HFFc6 (cell line): ENCODE results near the gene RIC8A. TPM values are rescaled to one million over a fixed set of nuclear protein-coding genes. Genes with fewer than 3 reads are reported as not detected.
"Not testable (repeated sequence)": the region's sequence is repeated elsewhere in the genome, so short reads cannot be mapped to it uniquely, and the experiment has no call there.

Experiments
- DNase-seq: peaks from one replicate; pipeline ENCODE4 v3.0.0-alpha.2; 2018
- H3K27ac Mint-ChIP-seq: 2 replicates; pipeline ENCODE4 v1.8.0; 2020; ENCODE audit warnings: mild to moderate bottlenecking, mixed read lengths
- H3K27me3 Mint-ChIP-seq: 2 replicates; pipeline ENCODE4 v1.8.0; 2021; ENCODE audit warnings: mild to moderate bottlenecking, moderate library complexity, mixed read lengths; ENCODE audit not compliant: insufficient read depth
- H3K36me3 Mint-ChIP-seq: 2 replicates; pipeline ENCODE4 v1.8.0; 2021; ENCODE audit warnings: low read depth, mixed read lengths
- H3K4me1 Mint-ChIP-seq: 2 replicates; pipeline ENCODE4 v1.8.0; 2020; ENCODE audit warnings: low read depth, mixed read lengths
- H3K4me3 Mint-ChIP-seq: 2 replicates; pipeline ENCODE4 v1.8.0; 2020; ENCODE audit warnings: mild to moderate bottlenecking, moderate library complexity, mixed read lengths
- H3K9me3 Mint-ChIP-seq: 2 replicates; pipeline ENCODE4 v1.8.0; 2020; ENCODE audit warnings: mild to moderate bottlenecking, mixed read lengths
- total RNA-seq, 6 experiments: library from RNA; stranded (reverse); fragmentation: NEBNext Ultra II Directional; extraction: Animal tissue kit (Norgen Biotek cat#: 25700); gene quantifications; 2 replicates in 1 of 6; 3 replicates in 5 of 6; pipeline ENCODE4 v1.2.3, GENCODE V29; 2021
- TF ChIP-seq, protein P1 (sequence below): fragments of 200-600 bp; sonication (generic); IDR thresholded peaks from 2 replicates; pipeline ENCODE4 v1.5.0; 2021; ENCODE audit warnings: antibody characterized with exemption, mild to moderate bottlenecking

Gene RIC8A
- total RNA-seq, 6 experiments from 2014 or later: 163 to 194 (median 164) TPM

DNA sequence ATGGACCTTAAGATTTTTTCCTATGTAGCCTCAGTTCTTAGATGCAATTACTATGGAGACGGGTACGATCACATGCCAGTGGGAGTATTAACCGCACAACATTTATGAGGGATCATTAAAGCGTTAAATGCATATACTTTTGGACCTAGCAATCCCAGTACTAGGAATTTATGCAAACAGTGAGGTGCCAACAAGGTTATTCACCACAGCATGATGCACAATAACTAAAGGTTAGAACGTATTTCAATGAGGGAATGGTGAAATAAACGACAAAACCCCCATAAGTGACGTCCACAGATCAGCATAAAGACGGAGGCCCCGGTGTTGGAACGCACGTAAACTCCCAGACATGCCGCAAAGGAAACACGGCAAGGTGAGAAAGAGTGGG lies 28.1 kb downstream of the RIC8A start:
- Mint-ChIP-seq H3K36me3 (peaks cover 3% of the 10 kb centered on the region; the same call in 1 of the 2 replicates), H3K4me1 (peaks cover 36% of the 10 kb centered on the region), H3K9me3 (no peaks in the 10 kb centered on the region), H3K27me3 (no peaks in the 10 kb centered on the region; the same call in 1 of the 2 replicates), H3K4me3 (peak overlapping the region; percentile 92), H3K27ac (peak overlapping the region; percentile 85)
- no peak for DNase-seq
- TF ChIP-seq, protein P1, sequence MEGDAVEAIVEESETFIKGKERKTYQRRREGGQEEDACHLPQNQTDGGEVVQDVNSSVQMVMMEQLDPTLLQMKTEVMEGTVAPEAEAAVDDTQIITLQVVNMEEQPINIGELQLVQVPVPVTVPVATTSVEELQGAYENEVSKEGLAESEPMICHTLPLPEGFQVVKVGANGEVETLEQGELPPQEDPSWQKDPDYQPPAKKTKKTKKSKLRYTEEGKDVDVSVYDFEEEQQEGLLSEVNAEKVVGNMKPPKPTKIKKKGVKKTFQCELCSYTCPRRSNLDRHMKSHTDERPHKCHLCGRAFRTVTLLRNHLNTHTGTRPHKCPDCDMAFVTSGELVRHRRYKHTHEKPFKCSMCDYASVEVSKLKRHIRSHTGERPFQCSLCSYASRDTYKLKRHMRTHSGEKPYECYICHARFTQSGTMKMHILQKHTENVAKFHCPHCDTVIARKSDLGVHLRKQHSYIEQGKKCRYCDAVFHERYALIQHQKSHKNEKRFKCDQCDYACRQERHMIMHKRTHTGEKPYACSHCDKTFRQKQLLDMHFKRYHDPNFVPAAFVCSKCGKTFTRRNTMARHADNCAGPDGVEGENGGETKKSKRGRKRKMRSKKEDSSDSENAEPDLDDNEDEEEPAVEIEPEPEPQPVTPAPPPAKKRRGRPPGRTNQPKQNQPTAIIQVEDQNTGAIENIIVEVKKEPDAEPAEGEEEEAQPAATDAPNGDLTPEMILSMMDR: no peak

DNA sequence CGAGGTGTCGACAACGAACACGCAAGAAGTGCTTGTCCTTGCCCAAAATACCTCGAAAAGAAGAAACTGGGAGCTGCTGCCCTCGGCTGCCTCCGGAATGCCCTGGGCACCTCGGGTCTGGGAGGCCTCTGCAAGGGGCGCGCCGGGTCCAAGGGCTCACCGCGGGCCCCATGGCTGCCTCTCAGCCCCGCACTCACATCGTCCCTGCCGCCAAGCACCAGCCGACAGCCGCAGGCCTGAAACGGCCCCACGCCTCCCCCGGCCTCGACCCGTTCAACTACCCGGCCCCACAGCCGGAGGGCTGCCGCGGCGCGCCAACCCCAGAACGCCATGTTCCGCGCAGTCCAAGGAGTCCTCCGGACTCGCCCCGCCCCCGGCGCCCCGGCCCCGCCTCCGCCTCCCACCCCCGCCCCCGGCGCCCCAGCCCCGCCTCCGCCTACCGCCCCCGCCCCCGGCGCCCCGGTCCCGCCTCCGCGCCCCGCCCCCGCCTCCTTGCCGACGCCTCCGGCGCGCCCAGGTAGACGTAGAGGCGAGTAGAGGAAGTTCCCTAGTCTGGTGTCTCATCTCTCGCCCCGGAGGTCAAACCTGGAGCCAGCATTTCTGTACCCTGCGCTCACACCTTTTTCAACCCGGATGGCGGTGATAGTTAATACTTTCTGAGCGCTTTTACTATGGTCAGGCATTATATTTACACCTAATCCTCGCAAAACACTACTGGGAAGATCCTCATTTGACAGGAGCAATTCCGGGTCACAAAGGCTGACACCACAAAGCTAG lies 28.7 kb downstream of the RIC8A start, which contains the start of gene SIRT3:
Gene SIRT3 (minus strand): TSS at position 346 of the 777 bp plus-strand sequence. CDS start 14 bp downstream, at position 332.
- Mint-ChIP-seq H3K9me3 (no peaks in the 10 kb centered on the region), H3K36me3 (peaks cover 5% of the 10 kb centered on the region), H3K27ac (peak within 1 kb of the TSS; percentile 93), H3K4me3 (peak within 1 kb of the TSS; percentile 92), H3K27me3 (peaks cover 2% of the 10 kb centered on the region; the same call in 1 of the 2 replicates), H3K4me1 (peaks cover 36% of the 10 kb centered on the region)
- TF ChIP-seq, protein P1: peak; percentile 22; the same call in 1 of the 2 replicates
- peak; percentile 64 for DNase-seq

DNA sequence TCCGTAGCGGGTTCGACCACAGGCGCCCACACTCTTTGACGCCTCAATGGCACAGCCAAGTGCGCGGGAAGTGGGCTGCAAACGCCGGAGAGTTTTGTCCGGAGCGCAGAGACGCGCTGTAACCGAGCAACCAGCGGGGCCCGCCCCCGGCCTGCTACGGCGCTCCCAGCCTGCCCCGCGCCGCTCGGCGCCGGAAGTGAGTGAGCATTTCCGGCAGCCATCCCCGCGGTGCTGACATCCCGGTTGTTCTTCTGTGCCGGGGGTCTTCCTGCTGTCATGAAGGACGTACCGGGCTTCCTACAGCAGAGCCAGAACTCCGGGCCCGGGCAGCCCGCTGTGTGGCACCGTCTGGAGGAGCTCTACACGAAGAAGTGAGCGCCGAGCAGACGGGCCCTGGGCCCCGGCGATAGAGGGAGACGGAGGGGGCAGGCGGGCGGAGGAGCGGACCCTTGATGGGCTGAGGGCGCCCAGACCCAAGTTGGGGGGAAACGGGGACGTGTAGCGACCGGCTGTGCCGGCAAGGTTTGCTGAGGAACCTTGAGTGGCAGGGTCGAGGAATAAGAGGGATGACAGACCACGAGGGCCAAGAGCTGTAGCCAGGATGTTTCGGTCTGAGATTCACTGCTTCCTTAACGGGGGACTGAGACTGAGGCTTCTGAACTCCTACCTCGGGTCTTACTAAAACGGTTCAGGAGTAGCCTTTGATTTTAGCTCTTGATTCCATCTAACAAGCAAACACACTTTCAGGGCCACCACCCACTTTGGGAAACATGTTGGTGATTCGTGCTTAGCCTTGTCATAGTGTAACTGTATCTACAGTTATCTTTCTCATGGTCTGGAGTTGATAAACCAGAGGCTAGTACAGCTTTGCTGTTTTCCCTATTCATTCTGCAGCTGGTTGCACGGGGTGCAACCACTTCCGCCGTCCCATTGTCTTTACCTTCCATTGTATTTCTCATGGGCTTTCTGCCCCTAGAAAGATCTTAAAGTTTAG lies 29.6 kb downstream of the RIC8A start, which contains the start of gene PSMD13:
Gene PSMD13 (plus strand): TSS at position 203 of the 994 bp plus-strand sequence. CDS start 74 bp downstream, at position 277.
- peak within 1 kb of the TSS; percentile 93 for H3K27ac Mint-ChIP-seq
- H3K9me3 Mint-ChIP-seq: no peaks in the 10 kb centered on the region
- H3K27me3 Mint-ChIP-seq: peaks cover 3% of the 10 kb centered on the region; the same call in 1 of the 2 replicates
- DNase-seq: peak; percentile 81
- TF ChIP-seq, protein P1: 0 out of 2 replicates have a peak, but pooled peaks have one; percentile 3
- H3K36me3 Mint-ChIP-seq: peaks cover 14% of the 10 kb centered on the region
- H3K4me3 Mint-ChIP-seq: peak within 1 kb of the TSS; percentile 92
- peaks cover 42% of the 10 kb centered on the region for H3K4me1 Mint-ChIP-seq

DNA sequence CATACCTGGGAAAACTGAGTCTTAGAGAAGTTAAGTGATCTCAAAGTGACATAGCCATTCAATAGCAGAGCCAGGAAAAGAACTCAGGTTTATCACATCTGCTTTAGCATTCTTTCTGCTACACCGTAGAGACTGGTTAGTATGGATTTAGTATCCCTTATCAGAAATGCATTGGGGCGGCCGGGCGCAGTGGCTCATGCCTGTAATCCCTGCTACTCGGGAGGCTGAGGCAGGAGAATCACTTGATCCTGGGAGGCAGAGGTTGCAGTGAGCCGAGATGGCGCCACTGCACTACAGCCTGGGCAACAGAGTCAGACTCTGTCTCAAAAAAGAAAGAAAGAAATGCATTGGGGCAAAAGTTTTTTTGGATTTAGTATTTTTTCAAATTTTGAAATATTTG lies 30.8 kb downstream of the RIC8A start:
- H3K9me3 Mint-ChIP-seq: not testable (repeated sequence)

DNA sequence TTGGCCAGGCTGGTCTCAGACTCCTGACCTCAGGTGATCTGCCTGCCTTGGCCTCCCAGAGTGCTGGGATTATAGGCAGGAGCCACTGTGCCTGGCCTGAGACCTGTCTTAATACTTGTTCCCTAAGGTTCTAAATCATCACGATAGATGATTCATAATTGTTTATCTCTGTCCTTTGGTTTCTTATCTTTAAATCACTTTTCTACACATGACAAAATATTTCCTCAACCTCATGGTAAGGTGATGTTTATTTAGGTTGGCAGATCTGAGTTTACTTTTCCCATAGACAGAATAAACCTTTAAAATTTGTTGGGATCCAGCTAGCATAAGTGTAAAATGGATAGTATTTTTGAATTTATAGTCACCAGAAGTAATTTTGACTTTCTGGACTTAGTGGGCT lies 32.8 kb downstream of the RIC8A start:
- TF ChIP-seq, protein P1: no peak
- Mint-ChIP-seq H3K4me3 (no peak overlapping the region), H3K27me3 (peaks cover 3% of the 10 kb centered on the region; the same call in 1 of the 2 replicates), H3K9me3 (no peaks in the 10 kb centered on the region), H3K4me1 (peaks cover 38% of the 10 kb centered on the region), H3K36me3 (peaks cover 27% of the 10 kb centered on the region), H3K27ac (no peak overlapping the region)
- DNase-seq: no peak

More for the DNA sequence above, 30.8 kb downstream of the RIC8A start:
- Mint-ChIP-seq H3K4me1 (peaks cover 42% of the 10 kb centered on the region), H3K4me3 (peak overlapping the region; percentile 90), H3K36me3 (peaks cover 22% of the 10 kb centered on the region), H3K27ac (peak overlapping the region; percentile 46)
- H3K27me3 Mint-ChIP-seq, DNase-seq: not testable (repeated sequence)
